K562 (cell line): ENCODE data around the gene PCSK6. TPM values are rescaled to one million over a fixed set of nuclear protein-coding genes. Genes with fewer than 3 reads are reported as not detected.

Experiments
- ATAC-seq: fragments of 200-7000 bp; cut with Tn5 transposase; 3 replicates; pipeline ENCODE4 v1.9.1; 2020; ENCODE audit warnings: moderate library complexity
- BruUV-seq: library from RNA; stranded (reverse); fragments of 400-500 nt; replicated peaks from 2 replicates; lab custom pipeline; 2021; lab: Mats Ljungman, UMichigan
- CTCF ChIA-PET: fragments of 300-600 bp; formaldehyde crosslinking; extraction: SDS; loops from one replicate; lab custom pipeline; 2021; ENCODE audit warnings: low intra/inter-chr PET ratio; lab: Yijun Ruan, JAX
- POLR2A ChIA-PET: fragments of 300-600, 350-650 bp; sonication (Branson Sonifier 250); formaldehyde crosslinking; extraction: SDS; loops from one replicate; lab custom pipeline; 2021; ENCODE audit warnings: antibody characterized with exemption, inconsistent platforms; lab: Yijun Ruan, JAX
- DNase-seq, 4 experiments: peaks; one replicate each; pipeline versions ENCODE4 v3.0.0 to v3.0.0-alpha.2; 2011 to 2018; ENCODE audit warnings: low spot score in 3 of 4, mixed read lengths in 3 of 4; ENCODE audit errors: extremely low read depth in 1 of 4
- FAIRE-seq: peaks from 2 replicates; lab custom pipeline; 2011; peaks lifted over from hg19 to GRCh38; lab: Jason Lieb, UNC
- H2AFZ ChIP-seq: 2 replicates; pipeline ENCODE4 v1.6.0; 2011; ENCODE audit warnings: low read depth, low read length, control low read depth, inconsistent platforms
- H3K27ac ChIP-seq: fragments of 200-600 bp; 3 replicates; pipeline ENCODE4 v1.8.0; 2011; ENCODE audit warnings: low read depth, mild to moderate bottlenecking, control low read depth, inconsistent platforms, low read length, moderate library complexity, mixed read lengths; ENCODE audit errors: extremely low read depth
- H3K27me3 ChIP-seq, 2 experiments: fragments of 300-600 bp in 1 of 2; 2 replicates in 1 of 2; 3 replicates in 1 of 2; pipeline versions ENCODE4 v1.6.0 to v1.8.0; 2011; ENCODE audit warnings: inconsistent platforms in 2 of 2, low read length in 2 of 2, mild to moderate bottlenecking in 1 of 2, mixed read lengths in 1 of 2, moderate library complexity in 1 of 2; ENCODE audit not compliant: control insufficient read depth in 2 of 2, insufficient read depth in 2 of 2
- H3K36me3 ChIP-seq: fragments of 300-600 bp; 3 replicates; pipeline ENCODE4 v1.8.0; 2011; ENCODE audit warnings: mild to moderate bottlenecking, low read length, inconsistent platforms; ENCODE audit not compliant: control insufficient read depth, insufficient read depth
- H3K4me1 ChIP-seq, 2 experiments: fragments of 200-600 bp in 1 of 2; replicated peaks in 1 of 2; 2 replicates in 1 of 2; 3 replicates in 1 of 2; pipeline versions ENCODE4 v1.5.1 to v1.8.0; 2011; ENCODE audit warnings: inconsistent platforms in 2 of 2, low read length in 2 of 2, mild to moderate bottlenecking in 1 of 2, mixed read lengths in 1 of 2, moderate library complexity in 1 of 2; ENCODE audit not compliant: control insufficient read depth in 2 of 2, insufficient read depth in 2 of 2
- H3K4me2 ChIP-seq: 2 replicates; pipeline ENCODE4 v1.6.1; 2011; ENCODE audit warnings: low read length, control low read depth, inconsistent platforms, mixed read lengths; ENCODE audit not compliant: insufficient read depth
- H3K4me3 ChIP-seq: fragments of 200-600 bp; sonication (generic), shearing (Covaris generic); 2 replicates; pipeline ENCODE4 v1.5.1; 2016; ENCODE audit warnings: control low read depth, inconsistent platforms
- H3K79me2 ChIP-seq: fragments of 200-600 bp; 3 replicates; pipeline ENCODE4 v1.8.0; 2011; ENCODE audit warnings: low read length, inconsistent platforms; ENCODE audit not compliant: control insufficient read depth, insufficient read depth
- H3K9ac ChIP-seq, 2 experiments: 2 replicates each; pipeline versions ENCODE4 v1.6.0 to v1.6.1; 2011; ENCODE audit warnings: low read depth in 2 of 2, low read length in 2 of 2, control low read depth in 1 of 2, inconsistent platforms in 1 of 2, mild to moderate bottlenecking in 1 of 2, mixed read lengths in 1 of 2; ENCODE audit not compliant: insufficient read depth in 1 of 2
- H3K9me1 ChIP-seq: one replicate; pipeline ENCODE4 v1.6.0; 2011; ENCODE audit warnings: inconsistent platforms, mild to moderate bottlenecking, low read length, moderate library complexity; ENCODE audit not compliant: control insufficient read depth, insufficient read depth
- H3K9me3 ChIP-seq: replicated peaks from 2 replicates; pipeline ENCODE4 v1.5.1; 2011; ENCODE audit warnings: low read depth, low read length, inconsistent platforms; ENCODE audit not compliant: control insufficient read depth, insufficient read depth
- H4K20me1 ChIP-seq: replicated peaks from 2 replicates; pipeline ENCODE4 v1.6.1; 2011; ENCODE audit warnings: low read length, inconsistent platforms, mixed read lengths; ENCODE audit not compliant: control insufficient read depth, insufficient read depth
- ARID4B ChIP-seq: sonication (generic); formaldehyde crosslinking; IDR thresholded peaks from 2 replicates; pipeline ENCODE4 v1.8.0; 2022; ENCODE audit warnings: mild to moderate bottlenecking, missing genetic modification reagents
- CEBPZ ChIP-seq: fragments of 150-350 bp; IDR thresholded peaks from 2 replicates; pipeline ENCODE4 v1.6.1; 2014; ENCODE audit warnings: low read depth, mild to moderate bottlenecking, low read length, borderline replicate concordance
- FOXA1 ChIP-seq: fragments of 450-650 bp; IDR thresholded peaks from 2 replicates; pipeline ENCODE4 v1.6.1; 2016; ENCODE audit warnings: mild to moderate bottlenecking, borderline replicate concordance
- POLR2H ChIP-seq: IDR thresholded peaks from 2 replicates; pipeline ENCODE4 v1.6.1; 2016; ENCODE audit warnings: missing genetic modification characterization, low read depth, mild to moderate bottlenecking, control low read depth, missing compliant biosample characterization, moderate library complexity
- ZFX ChIP-seq: sonication (generic); formaldehyde crosslinking; IDR thresholded peaks from 2 replicates; pipeline ENCODE4 v1.8.0; 2022; ENCODE audit warnings: mild to moderate bottlenecking, missing genetic modification reagents, moderate library complexity
- ZNF518B ChIP-seq: fragments of 250-450 bp; sonication (Bioruptor Pico); IDR thresholded peaks from 2 replicates; pipeline ENCODE4 v1.5.0; 2021; ENCODE audit warnings: mild to moderate bottlenecking, moderate library complexity
- WGBS: fragments of 100-300 bp; shearing (Covaris generic); methylation state at CpG from one replicate; pipeline ENCODE4 v1.1.6; 2016; ENCODE audit warnings: low coverage, mixed read lengths; ENCODE audit not compliant: insufficient coverage; ENCODE audit errors: missing lambda C conversion rate; 5-methylcytosine and 5-hydroxymethylcytosine counted together
- in situ Hi-C: fragments of 300-500 bp; cut with MboI; formaldehyde crosslinking; loops from 4 replicates; pipeline ENCODE4 v1.15.0; 2018; ENCODE audit warnings: inconsistent platforms, mixed read lengths
- intact Hi-C: fragments of 100-400 bp; cut with micrococcal nuclease; formaldehyde crosslinking; loops from 2 replicates; pipeline ENCODE4 v1.14.2; 2022
- polyA plus RNA-seq, 8 experiments: library from polyadenylated mRNA; depleted of rRNA in 4 of 8; stranded (reverse) in 5 of 8; unstranded in 3 of 8; fragments of >200 nt; fragmentation: Nextera tagmentation in 2 of 8; fragmentation: Illumina TruSeq in 1 of 8; extraction: Ambion mirVana in 2 of 8; extraction: Trizol in 1 of 8; gene quantifications; 2 replicates each; pipeline versions ENCODE4 v1.2.1 to v1.2.3, GENCODE V29; 2011 to 2014; ENCODE audit warnings: inconsistent platforms in 1 of 8, missing spikeins in 1 of 8
- total RNA-seq, 7 experiments: library from RNA; depleted of rRNA in 6 of 7; stranded (reverse); fragments of >200 nt in 6 of 7; fragmentation: Illumina TruSeq in 2 of 7; extraction: Trizol in 2 of 7; gene quantifications; 2 replicates each; pipeline versions ENCODE4 v1.2.1 to v1.2.3, GENCODE V29; 2011 to 2021; ENCODE audit warnings: low replicate concordance in 1 of 7
- TF ChIP-seq, protein P1 (sequence below): sonication (generic); IDR thresholded peaks from 2 replicates; pipeline ENCODE4 v1.6.1; 2016

PCSK6 gene
- total and polyA plus RNA-seq, 9 of the 15 experiments (the other 6 are each of a cell fraction or from before 2014, with no cell fraction given): 2.2 to 32.6 (median 14.5) TPM

DNA sequence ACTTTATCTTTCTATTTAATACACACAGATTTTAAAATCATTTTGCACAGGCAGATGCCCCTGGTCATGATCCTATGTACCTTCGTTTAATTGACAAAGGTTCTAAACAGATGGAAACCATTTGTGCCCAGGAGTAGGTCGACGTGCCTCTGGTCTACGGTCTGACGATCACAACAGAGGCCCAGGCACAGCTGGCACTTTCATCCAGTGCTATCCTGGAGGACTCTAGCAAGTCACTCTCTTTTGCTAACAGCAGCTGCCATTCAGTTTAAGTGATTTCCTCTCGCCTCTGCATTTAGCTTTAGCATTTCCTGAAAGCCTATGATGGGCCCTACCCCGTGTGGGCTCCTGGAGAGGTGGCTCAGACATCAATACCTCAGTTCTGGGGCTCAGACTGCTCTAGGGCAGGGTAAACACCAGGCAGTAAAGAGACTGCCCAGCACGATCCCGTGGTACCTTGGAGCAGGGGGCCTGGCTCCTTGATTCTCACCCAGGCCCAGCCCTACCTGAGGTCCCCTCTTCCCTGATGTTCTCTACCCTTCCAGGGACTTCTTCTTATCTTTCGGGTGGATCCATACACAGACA, 111.2 kb downstream of the PCSK6 start:
- DNase-seq (no peak), ATAC-seq (no peak), FAIRE-seq (no peak)
- in situ Hi-C loops (no loop called here), intact Hi-C loops (no loop called here)
- ChIA-PET POLR2A (no interaction called here), CTCF (no interaction called here)
- no peaks in the 10 kb centered on the region; the same call in 1 of the 2 replicates for H4K20me1 ChIP-seq
- H2AFZ ChIP-seq: no peak overlapping the region
- peaks cover 0 to 26% of the 10 kb centered on the region in 2 experiments; a peak in 2 of 5 replicates for H3K27me3 ChIP-seq
- WGBS: 54% methylated on average over 10 of the region's 10 CpGs
- no peak overlapping the region for H3K27ac ChIP-seq
- H3K9me1 ChIP-seq: peaks cover 2% of the 10 kb centered on the region
- no TSS peak for BruUV-seq
- no peak overlapping the region for H3K4me2 ChIP-seq
- no peak overlapping the region for H3K4me3 ChIP-seq
- H3K4me1 ChIP-seq: 0 out of 5 replicates have a peak, but pooled peaks cover 0 to 3% of the 10 kb centered on the region in 2 experiments
- H3K36me3 ChIP-seq: peaks cover 3% of the 10 kb centered on the region; the same call in 1 of the 3 replicates
- H3K9me3 ChIP-seq: no peaks in the 10 kb centered on the region
- H3K9ac ChIP-seq: no peak overlapping the region
- no peaks in the 10 kb centered on the region for H3K79me2 ChIP-seq
- no peak for TF ChIP-seq POLR2H (tag)
- no peak for TF ChIP-seq CEBPZ
- no peak for TF ChIP-seq ARID4B (CRISPR knock-in tag)
- TF ChIP-seq, protein P1, sequence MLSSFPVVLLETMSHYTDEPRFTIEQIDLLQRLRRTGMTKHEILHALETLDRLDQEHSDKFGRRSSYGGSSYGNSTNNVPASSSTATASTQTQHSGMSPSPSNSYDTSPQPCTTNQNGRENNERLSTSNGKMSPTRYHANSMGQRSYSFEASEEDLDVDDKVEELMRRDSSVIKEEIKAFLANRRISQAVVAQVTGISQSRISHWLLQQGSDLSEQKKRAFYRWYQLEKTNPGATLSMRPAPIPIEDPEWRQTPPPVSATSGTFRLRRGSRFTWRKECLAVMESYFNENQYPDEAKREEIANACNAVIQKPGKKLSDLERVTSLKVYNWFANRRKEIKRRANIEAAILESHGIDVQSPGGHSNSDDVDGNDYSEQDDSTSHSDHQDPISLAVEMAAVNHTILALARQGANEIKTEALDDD: no peak
- no peak for TF ChIP-seq FOXA1
- no peak for TF ChIP-seq ZNF518B (CRISPR knock-in tag)
- TF ChIP-seq ZFX (CRISPR knock-in tag): no peak
